SU-DHL-6 (cell line): ENCODE measurements around the gene MLXIPL.

Experiments used
- H2AFZ ChIP-seq: fragments of 200-600 bp; sonication (generic); 2 replicates; pipeline ENCODE4 v1.6.1; 2014; ENCODE audit warnings: low read depth, mild to moderate bottlenecking, moderate library complexity, mixed read lengths, antibody characterized with exemption, low read length; ENCODE audit not compliant: severe bottlenecking
- H3F3A ChIP-seq: fragments of 200-600 bp; shearing (Covaris generic); 2 replicates; pipeline ENCODE4 v1.6.0; 2016; ENCODE audit warnings: antibody characterized with exemption, mild to moderate bottlenecking; ENCODE audit not compliant: insufficient read depth
- H3K27ac ChIP-seq: fragments of 200-600 bp; sonication (generic); 2 replicates; pipeline ENCODE4 v1.5.1; 2016; ENCODE audit warnings: low read depth, mild to moderate bottlenecking, low read length, moderate library complexity, mixed read lengths
- H3K27me3 ChIP-seq: fragments of 200-600 bp; sonication (generic), shearing (Covaris generic); 2 replicates; pipeline ENCODE4 v1.6.0; 2014; ENCODE audit warnings: mild to moderate bottlenecking, low read length
- H3K36me3 ChIP-seq: fragments of 200-600 bp; sonication (generic); 2 replicates; pipeline ENCODE4 v1.6.1; 2014; ENCODE audit warnings: mild to moderate bottlenecking, low read length, mixed read lengths
- H3K4me2 ChIP-seq: fragments of 300-600, 200-600 bp; shearing (Covaris generic), sonication (generic); 2 replicates; pipeline ENCODE4 v1.6.0; 2014; ENCODE audit warnings: low read length, low read depth, mild to moderate bottlenecking; ENCODE audit not compliant: poor library complexity, severe bottlenecking
- H3K4me3 ChIP-seq: fragments of 200-600 bp; sonication (generic); 2 replicates; pipeline ENCODE4 v1.5.1; 2014; ENCODE audit warnings: antibody characterized with exemption, low read length, mild to moderate bottlenecking, mixed read lengths; ENCODE audit not compliant: insufficient read depth, poor library complexity, severe bottlenecking
- H3K79me2 ChIP-seq: fragments of 200-600 bp; sonication (generic); 2 replicates; pipeline ENCODE4 v1.6.1; 2014; ENCODE audit warnings: mild to moderate bottlenecking, low read length, moderate library complexity; ENCODE audit not compliant: insufficient read depth
- H3K9ac ChIP-seq: fragments of 200-600 bp; sonication (generic); 2 replicates; pipeline ENCODE4 v1.7.0; 2014; ENCODE audit warnings: mild to moderate bottlenecking, low read length
- H3K9me2 ChIP-seq: fragments of 200-600 bp; sonication (generic); replicated peaks from 2 replicates; pipeline ENCODE4 v1.6.1; 2014; ENCODE audit warnings: low read length; ENCODE audit not compliant: insufficient read depth
- H3K9me3 ChIP-seq: fragments of 200-600 bp; sonication (generic); 2 replicates; pipeline ENCODE4 v1.6.1; 2014; ENCODE audit warnings: low read length, mixed read lengths; ENCODE audit not compliant: insufficient read depth
- H4K20me1 ChIP-seq: fragments of 200-600 bp; sonication (generic); 2 replicates; pipeline ENCODE4 v1.6.1; 2014; ENCODE audit warnings: low read depth, mild to moderate bottlenecking, antibody characterized with exemption, low read length, moderate library complexity, mixed read lengths
- EZH2phosphoT487 ChIP-seq: fragments of 200-600 bp; sonication (generic), shearing (Covaris generic); conservative IDR thresholded peaks from 2 replicates; pipeline ENCODE4 v1.6.1; 2018; ENCODE audit warnings: mild to moderate bottlenecking, antibody characterized with exemption, low read length, moderate library complexity, mixed read lengths
- TF ChIP-seq, protein P1 (sequence below): fragments of 200-600 bp; sonication (generic); IDR thresholded peaks from one replicate; pipeline ENCODE4 v1.5.1; 2017; ENCODE audit warnings: antibody characterized with exemption, mild to moderate bottlenecking, low read length, moderate library complexity; ENCODE audit not compliant: insufficient read depth, poor library complexity, severe bottlenecking

MLXIPL gene

DNA sequence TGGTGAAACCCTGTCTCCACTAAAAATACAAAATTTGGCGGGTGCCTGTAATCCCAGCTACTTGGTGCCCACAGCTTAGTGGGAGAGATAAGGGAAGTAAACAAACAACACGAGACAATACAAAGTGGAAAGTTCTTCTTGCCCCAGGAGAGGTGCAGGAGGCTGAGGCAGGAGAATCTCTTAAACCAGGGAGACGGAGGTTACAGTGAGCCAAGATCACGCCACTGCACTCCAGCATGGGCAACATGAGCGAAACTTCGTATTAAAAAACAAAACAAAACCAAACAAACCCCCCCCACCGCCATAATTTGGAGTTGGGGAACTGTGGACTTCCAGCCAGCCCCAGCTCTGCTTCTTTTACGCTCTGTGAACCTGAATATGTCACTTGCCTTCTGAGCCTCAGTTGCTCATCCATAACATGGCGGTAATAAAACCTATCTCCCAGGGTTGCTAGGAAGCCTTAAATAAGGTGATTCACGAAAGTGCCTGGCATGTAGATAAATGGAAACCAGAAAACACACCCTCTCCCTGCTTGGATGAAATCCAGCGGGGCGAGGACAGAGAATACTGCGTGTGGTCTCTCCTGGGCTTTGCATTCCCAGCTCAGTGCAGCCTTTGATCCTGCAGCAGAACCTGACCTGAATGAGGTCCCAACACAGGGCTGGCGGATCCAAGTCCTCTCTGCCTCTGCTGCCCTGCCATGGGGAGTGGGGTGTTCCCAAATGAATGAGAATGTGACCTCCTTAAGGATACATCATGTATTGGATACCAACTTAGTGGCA lies 10.2 kb downstream of the MLXIPL start:
- Histone ChIP-seq H4K20me1 (no peaks in the 10 kb centered on the region), H3K79me2 (no peaks in the 10 kb centered on the region), H3K4me3 (no peak overlapping the region), H3K9me2 (no peaks in the 10 kb centered on the region), H3K36me3 (no peaks in the 10 kb centered on the region), H3K27ac (no peak overlapping the region), H3K27me3 (no peaks in the 10 kb centered on the region), H3K9me3 (no peaks in the 10 kb centered on the region), H3K4me2 (no peak overlapping the region), H3K9ac (no peak overlapping the region), H3F3A (no peaks in the 10 kb centered on the region), H2AFZ (no peak overlapping the region)
- TF ChIP-seq, protein P1, sequence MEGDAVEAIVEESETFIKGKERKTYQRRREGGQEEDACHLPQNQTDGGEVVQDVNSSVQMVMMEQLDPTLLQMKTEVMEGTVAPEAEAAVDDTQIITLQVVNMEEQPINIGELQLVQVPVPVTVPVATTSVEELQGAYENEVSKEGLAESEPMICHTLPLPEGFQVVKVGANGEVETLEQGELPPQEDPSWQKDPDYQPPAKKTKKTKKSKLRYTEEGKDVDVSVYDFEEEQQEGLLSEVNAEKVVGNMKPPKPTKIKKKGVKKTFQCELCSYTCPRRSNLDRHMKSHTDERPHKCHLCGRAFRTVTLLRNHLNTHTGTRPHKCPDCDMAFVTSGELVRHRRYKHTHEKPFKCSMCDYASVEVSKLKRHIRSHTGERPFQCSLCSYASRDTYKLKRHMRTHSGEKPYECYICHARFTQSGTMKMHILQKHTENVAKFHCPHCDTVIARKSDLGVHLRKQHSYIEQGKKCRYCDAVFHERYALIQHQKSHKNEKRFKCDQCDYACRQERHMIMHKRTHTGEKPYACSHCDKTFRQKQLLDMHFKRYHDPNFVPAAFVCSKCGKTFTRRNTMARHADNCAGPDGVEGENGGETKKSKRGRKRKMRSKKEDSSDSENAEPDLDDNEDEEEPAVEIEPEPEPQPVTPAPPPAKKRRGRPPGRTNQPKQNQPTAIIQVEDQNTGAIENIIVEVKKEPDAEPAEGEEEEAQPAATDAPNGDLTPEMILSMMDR, result no peak
- TF ChIP-seq EZH2phosphoT487, result no peak

DNA sequence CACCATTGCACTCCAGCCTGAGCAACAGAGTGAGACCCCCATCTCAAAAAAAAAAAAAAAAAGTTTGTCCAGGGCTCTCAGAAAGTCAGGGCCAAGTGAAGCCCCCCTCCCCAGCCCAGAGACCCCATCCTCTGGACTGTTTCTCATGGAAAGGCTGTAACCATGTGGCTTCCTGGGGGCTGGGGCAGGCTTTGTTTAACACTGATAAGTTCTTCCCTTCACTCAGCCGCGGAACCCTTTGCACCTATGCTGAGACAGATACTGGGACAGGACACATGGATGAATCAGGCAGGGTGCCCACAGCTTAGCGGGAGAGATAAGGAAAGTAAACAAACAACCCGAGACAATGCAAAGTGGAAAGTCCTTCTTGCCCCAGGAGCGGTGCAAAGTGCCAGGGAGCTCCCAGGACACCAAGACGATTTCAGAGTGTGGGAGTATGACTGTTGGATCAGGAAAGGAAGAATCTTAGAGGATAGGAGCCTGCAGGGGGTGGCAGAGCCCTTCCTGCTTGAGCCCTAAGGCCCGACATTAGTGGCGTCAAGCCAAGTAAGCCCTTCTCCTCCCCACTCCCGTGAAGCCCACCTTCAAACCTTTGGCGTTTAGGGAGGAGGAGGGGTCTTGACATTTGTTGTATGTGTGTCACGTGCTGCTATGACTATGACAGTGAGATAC lies 11.6 kb downstream of the MLXIPL start:
- no peaks in the 10 kb centered on the region for H3K9me3 ChIP-seq
- no peak overlapping the region for H3K27ac ChIP-seq
- no peak for TF ChIP-seq EZH2phosphoT487
- TF ChIP-seq, protein P1, result no peak
- H4K20me1 ChIP-seq, result no peaks in the 10 kb centered on the region
- H3K4me3 ChIP-seq, result no peak overlapping the region
- no peak overlapping the region for H3K4me2 ChIP-seq
- no peak overlapping the region for H2AFZ ChIP-seq
- no peaks in the 10 kb centered on the region for H3K9me2 ChIP-seq
- H3K79me2 ChIP-seq, result no peaks in the 10 kb centered on the region
- no peaks in the 10 kb centered on the region for H3F3A ChIP-seq
- no peaks in the 10 kb centered on the region for H3K36me3 ChIP-seq
- no peak overlapping the region for H3K9ac ChIP-seq
- H3K27me3 ChIP-seq, result no peaks in the 10 kb centered on the region

DNA sequence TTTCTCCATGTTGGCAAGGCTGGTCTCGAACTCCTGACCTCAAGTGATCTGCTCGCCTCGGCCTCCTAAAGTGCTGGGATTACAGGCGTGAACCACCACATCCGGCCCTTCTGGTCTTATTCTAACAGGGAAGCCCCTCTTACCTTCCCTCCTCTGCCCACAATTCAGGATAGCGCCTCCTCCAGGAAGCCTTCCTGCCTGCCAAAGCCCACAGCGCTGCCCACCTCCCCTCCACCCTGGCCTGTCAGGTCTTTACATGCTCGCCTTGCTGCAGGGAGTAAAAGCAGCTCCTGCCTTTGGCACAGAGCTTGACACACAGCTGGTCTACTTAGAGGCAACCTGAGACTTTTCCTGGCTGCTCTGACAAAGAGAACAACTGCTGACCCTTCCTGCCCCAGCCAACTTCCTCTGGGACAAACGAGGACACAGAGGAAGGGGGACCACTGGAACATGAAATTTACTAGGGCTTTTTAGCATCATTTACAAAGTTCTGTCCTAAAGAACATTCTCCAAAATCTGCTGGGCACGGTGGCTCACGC lies 13.2 kb downstream of the MLXIPL start:
- Histone ChIP-seq H3K9me2 (no peaks in the 10 kb centered on the region), H3K9ac (no peak overlapping the region), H3K9me3 (no peaks in the 10 kb centered on the region), H2AFZ (no peak overlapping the region), H4K20me1 (no peaks in the 10 kb centered on the region), H3K79me2 (no peaks in the 10 kb centered on the region), H3F3A (no peaks in the 10 kb centered on the region), H3K4me3 (no peak overlapping the region), H3K27ac (no peak overlapping the region), H3K36me3 (no peaks in the 10 kb centered on the region), H3K4me2 (no peak overlapping the region), H3K27me3 (no peaks in the 10 kb centered on the region)
- no peak for TF ChIP-seq EZH2phosphoT487
- TF ChIP-seq, protein P1, result no peak
